ENCODE measurements around the gene PTPN4.

DNA sequence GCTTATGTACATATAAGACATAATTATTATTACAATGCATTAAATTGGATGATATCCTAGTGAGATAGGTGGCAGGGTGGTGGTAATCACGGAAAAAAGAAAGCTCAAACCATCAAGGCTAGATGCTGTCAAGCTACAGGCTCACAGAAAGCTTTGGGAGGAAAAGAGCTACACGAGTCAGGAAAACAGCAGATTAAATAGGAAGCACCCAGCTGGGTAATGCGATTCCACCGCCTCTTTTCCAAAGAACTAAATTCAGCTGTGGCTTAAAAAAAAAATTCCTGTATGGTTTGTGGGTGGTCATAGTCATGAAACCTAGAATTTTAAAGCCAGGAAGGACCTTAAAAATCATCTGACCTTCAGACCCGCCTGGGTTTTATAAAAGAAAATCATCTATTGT is 23.7 kb upstream of the PTPN4 start:
- TF ChIP-seq POLR2AphosphoS5 (IDR thresholded peaks at IDR 0.05; ENCODE audit: low read depth, low read length) (no peak), ZKSCAN1 (IDR thresholded peaks at IDR 0.05; ENCODE audit: low read length) (no peak), ZNF207 (IDR thresholded peaks at IDR 0.05; ENCODE audit: borderline replicate concordance) (no peak)
- TF ChIP-seq, protein P1, sequence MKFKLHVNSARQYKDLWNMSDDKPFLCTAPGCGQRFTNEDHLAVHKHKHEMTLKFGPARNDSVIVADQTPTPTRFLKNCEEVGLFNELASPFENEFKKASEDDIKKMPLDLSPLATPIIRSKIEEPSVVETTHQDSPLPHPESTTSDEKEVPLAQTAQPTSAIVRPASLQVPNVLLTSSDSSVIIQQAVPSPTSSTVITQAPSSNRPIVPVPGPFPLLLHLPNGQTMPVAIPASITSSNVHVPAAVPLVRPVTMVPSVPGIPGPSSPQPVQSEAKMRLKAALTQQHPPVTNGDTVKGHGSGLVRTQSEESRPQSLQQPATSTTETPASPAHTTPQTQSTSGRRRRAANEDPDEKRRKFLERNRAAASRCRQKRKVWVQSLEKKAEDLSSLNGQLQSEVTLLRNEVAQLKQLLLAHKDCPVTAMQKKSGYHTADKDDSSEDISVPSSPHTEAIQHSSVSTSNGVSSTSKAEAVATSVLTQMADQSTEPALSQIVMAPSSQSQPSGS (CRISPR knock-in tag; IDR thresholded peaks at IDR 0.05) = no peak

Measured in HepG2 (cell line).